Stimulated activated CD8-positive, alpha-beta memory T cell treated with anti-CD3 and anti-CD28 coated beads, Interleukin-7, amount 100 ng/mL, for 4 hours (primary cell): ENCODE measurements around the gene MMEL1.
"Not testable (repeated sequence)": the region's sequence is repeated elsewhere in the genome, so short reads cannot be mapped to it uniquely, and the experiment has no call there.

Source experiments
- DNase-seq, 2 donors: peaks; one replicate each; pipeline ENCODE4 v3.0.0-alpha.2; 2020; ENCODE audit warnings: low read depth in 2 of 2

The MMEL1 gene

DNA sequence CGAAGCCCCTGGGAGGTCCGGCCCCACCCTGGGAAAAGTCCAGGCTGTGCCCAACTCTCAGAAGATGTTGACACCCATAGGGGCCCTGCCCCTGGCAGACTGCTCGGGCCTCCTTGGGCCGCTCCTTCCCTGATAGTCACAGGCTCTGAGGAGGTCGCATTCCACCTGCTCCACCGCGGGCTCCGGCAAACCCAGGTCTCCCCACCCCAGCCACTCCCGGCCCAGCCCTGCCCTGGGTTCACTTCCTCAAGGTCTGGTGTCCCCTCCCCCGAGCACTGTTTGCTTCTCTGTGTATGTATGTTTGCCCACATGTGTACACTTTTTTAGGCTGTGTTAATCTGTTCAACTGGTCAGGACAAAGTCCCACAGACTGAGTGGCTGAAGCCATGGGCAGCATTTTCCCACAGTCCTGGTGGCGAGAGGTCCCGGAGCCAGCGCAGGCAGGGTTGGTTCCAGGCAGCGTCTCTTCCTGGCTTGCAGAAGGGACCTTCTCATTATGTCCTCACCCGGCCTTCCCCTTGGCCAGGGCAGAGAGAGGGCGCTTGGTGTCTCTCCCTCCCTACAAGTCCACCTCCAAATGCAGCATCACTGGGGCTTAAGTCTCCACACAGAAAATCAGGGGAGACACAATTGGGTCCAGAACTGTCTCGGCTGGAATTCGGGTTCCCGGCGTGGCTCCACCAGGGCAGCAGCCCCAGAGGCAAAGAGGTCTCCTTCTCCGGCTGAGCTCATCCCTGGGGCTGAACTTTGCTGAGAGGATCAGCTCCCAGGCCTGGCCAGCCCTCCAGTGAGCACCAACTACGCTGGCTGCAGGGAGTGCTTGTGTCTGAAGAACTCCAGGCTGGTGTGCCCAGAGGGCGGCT is 56.8 kb downstream of the MMEL1 start:
- no peak for DNase-seq

DNA sequence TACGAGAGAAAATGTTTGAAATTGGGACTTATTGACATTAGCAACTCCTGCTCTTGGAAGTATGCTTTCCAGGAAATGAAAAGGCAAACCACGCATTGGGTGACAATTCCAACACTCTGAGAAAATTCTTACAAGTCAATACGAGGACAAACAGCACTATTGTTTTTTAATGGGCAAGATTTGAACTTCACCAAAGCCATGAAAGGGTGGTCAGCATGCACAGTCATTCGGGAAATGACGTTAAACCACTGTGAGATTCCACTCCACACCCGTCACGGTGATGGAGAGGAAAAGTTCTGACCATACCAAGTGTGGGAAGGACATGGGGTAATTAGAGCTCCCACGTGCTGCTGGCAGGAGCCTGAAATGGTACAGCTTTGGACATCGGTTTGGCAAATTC is 58.5 kb downstream of the MMEL1 start:
- DNase-seq, result no peak

DNA sequence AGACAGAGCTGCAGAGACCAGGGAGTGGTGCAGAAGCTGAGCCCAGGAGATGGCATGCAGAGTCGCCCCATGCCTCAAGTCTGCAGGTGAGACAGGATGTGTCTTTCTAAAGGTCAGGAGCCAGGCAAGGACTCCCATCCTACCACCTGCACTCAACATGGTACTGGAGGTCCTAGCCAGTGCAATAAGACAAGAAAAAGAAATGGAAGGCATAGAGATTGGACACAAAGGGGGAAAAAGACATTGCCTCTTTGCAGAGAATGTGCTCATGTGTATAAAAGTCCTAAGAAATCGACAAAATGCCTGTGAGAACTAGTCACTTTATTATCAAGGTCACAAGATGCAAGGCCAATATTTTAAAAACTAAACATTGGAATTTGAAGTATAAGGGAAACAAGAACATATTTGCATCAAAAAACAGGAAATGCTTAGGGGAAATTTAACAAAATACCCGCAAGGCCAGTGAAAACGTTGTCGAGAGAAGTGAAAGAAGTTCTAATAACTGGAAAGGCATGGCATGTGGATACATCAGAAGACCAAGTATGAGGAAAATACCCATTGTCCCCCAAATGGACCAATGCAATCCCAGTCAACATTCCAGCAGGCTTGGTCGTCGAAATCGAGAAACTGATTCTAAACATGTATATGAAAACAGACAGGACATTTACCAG is 59.4 kb downstream of the MMEL1 start:
- DNase-seq, result no peak

DNA sequence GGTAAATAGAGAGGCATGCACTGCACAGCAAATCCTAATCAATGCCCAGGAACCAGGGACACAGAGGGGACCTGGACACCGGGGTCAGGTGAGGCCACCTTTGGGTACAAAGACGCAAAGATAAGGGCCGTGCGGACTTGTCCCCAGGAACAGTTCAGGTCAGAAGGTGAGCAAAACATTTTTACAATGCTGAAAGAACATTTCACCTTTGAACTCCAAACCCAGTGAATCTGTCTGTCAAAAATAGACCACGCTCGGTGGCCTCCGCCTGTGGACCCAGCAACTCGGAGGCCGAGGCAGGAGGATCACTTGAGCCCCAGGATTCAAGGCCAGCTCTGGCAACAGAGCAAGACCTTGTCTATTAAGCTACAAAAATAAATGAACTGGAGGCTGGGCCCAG is 61.5 kb downstream of the MMEL1 start:
- no peak for DNase-seq

DNA sequence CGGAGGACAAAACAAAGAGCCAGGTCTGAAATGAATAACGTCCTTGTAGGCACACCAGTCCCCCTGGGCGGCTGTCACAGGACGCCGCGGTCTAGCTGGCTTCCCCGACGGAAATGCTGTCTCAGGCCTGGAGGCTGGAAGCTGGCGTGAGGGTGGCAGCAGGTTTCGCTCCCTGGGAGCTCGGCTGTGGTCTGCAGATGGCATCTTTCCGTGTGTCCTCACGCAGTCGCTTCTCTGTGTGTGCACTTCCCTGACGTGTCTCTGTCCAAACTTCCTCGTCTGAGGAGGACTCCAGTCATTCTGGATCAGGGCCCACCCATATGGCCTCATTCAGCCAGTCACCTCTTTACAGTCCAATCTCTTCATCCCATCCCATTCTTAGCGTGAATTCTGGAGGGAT is 62.5 kb downstream of the MMEL1 start:
- DNase-seq, result no peak

DNA sequence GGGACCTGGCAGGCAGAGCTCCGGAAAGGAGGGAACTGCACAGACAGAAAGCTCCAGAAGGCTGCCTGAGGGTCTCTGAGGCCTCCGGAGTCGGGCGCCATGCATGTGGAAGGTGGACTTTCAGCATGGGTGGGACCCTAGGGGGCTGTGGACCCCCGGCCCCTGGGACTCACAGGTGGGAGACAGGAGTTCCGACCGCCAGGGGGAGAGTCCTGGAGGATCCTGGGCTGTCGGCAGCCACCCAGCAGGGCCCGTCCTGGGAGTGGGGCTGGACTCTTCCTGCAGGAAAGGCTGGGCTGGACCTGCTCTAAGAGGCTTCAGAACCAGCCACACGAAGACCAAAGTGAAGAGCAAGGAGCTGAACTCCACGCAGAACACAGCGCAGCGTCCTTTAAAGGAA is 63.1 kb downstream of the MMEL1 start:
- DNase-seq, result not testable (repeated sequence)

DNA sequence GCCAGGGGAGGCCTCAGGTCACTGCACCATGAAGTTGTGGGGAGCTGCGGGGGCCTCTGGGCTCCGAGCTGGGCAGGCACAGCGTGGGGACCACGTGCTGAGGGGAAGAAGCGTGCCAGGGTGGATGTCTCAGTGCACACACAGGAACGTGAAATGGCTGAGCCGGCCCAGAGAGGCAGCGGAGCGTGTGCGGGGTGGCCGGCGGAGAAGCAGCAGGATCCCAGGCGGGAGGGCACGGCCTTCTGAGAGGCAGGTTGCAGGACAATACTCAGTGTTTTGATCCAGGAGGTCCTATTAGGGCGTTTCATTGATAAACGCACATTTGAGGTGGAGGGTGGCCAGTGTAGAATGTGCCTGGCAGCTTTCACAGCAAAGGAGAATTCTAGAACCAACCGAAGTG is 63.8 kb downstream of the MMEL1 start:
- no peak for DNase-seq

DNA sequence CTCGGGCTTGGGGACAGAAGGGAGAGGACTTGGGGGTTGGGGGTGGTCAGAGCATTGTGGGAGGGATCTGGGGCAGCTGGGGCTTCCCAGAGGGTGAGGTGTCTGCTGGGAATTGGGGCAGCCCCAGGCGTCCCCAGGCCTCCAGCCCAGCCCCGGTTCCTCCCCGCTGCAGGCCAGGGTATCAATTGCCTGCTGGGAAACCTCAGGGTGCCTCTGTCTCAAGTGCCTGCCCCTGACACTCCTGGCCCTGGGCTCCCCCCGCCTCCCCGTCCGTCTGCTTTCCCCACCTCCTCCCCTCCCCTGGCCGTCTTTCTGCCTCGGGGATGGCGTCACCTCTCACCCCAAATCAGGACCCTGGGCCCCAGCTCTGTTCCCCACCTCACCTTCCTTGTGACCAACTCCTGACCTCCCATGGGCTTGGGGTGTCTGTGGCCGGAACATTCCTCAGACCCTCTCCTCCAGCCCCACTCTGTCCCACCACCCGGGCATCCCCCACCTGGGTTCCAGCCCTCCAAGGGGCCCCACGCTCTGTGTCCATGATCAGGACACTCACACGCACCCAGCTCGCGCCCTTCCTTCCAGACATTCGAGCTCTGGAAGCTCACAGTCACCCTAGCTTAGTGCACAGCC is 64.5 kb downstream of the MMEL1 start:
- DNase-seq, result not testable (repeated sequence)

DNA sequence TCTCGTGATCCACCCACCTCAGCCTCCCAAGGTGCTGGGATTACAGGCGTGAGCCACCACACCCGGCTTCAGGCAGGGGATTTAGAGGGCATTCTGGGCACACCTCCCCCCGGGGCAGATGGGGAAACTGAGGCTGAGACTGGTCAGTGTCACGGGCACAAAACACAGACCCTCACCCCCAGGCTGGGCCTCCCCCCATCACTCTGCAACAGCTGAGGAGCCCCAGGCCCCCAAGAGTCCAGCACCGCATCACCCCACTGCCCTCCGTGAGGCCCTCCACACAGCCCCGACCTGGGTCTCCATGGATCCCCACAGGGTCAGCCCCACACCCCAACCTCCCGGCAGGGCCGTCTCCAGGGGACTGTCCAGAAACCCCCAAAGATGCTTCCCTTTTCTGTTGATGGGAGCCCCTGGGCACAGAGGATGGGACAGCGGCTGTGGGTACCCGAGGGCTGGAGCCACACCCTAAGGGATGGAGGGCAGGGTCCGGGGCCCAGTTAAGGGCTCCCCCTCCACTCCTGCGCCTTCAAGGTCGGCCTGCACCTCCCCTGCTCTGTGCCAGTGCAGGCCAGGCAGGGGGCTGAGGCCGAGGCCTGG is 65.6 kb downstream of the MMEL1 start:
- DNase-seq, result no peak

DNA sequence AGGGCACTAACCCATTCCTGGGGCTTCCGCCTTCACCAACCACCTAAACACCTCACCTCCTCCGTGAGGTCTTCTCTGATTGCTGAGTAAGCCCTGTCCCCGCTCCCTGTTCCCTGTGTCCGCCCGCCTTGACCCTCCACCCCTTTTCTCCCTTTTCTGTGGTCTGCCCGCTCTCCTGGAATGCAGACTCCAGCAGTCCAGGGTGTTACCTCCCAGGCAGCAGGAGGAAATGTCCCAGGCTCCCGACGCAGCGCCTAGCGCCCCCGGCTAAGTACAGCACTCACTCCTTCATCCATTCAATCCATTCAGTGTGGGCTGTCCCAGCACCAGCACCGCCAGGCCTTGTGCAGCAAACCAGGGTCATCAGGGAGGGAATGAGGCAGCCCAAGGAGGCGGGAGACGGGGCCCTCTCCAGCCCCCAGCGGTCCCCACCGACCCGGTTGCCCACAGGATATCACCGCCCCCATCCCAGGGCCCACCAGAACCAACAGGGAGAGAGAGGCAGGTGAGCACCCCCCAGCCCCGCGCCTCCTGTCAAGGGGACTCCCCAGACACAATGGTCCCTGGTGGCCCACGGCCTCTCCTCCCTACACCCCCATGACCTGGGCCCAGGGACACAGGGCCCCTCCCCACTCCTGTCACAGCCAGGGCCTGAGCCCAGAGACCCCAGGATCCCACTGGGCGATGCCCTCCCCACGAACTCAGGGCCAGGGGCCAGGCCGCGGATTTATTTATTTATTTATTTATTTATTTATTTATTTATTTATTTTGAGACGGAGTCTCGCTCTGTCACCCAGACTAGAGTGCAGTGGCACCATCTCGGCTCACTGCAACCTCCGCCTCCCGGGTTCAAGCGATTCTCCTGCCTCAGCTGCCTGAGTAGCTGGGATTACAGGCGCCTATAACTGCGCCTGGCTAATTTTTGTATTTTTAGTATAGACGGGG is 66.4 kb downstream of the MMEL1 start:
- no peak for DNase-seq

DNA sequence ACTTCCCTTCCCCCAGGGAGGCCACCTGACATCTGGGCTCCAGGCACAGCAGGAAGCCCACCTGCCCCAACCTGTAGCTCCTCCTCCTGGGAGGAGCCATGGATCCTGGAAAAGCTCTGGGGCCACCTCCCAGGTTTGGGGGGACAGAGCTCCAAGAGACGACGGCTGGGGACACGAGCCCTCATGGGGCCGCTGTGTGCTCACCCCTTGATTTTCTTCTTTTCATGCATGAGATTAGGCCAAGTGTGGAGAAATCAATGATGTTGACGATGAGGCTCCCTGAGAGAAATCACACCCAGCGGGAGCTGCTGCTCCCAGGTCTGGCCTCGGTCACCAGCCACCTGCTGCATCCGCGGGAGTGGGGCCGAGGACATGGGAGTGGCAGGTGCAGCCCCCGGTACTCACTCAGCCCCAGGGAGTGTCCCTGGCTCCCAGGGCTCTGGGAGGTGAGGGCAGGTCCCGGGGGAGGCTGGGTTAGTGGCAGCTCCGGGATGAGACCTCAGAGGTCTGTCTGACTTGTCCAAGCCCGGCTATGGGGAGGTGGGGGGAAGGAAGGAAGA is 67.9 kb downstream of the MMEL1 start:
- DNase-seq, result no peak

DNA sequence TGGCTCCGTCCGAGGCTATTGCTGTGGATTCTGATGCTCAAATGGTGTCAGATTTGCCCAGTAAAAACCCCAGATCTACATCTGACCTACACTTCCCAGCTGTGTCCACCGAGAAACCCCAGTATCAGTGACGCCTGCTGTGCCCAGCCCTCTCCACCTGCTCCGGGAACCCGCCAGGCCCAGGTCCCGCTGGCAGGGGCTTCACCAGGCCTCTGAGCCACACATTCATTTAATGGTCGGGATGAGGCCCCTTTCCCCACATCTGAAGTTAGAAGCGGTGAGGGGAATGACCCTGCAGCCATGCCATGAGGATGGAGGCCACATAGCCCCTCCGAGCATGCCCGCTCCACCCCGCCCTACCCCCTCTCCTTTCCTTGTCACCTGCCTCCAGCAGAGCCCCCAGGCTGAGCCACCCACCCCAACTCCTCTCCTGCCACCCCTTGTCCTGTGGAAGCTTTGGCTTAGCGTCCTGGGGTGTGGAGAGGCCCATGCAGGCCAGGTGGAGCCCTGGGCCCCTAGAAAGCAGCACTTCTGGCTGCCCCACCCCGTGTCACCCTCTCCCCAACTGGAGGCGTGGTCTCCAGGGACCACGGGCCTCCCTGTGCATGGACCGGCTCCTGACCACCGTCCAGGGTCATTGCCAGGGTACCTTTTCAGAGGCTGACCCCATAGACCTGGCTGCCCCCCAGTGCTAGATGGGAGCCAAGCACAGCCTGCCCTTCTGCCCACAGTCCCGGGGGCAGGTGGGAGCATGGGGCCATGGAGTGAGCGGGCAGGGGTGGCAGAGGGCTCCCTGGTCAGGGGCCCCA is 68.6 kb downstream of the MMEL1 start:
- DNase-seq, result no peak

DNA sequence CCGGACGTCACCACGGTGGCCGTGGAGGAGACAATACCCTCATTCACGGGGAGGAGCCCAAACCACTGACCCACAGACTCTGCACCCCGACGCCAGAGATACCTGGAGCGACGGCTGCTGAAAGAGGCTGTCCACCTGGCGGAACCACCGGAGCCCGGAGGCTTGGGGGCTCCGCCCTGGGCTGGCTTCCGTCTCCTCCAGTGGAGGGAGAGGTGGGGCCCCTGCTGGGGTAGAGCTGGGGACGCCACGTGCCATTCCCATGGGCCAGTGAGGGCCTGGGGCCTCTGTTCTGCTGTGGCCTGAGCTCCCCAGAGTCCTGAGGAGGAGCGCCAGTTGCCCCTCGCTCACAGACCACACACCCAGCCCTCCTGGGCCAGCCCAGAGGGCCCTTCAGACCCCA is 69.6 kb downstream of the MMEL1 start:
- no peak for DNase-seq

DNA sequence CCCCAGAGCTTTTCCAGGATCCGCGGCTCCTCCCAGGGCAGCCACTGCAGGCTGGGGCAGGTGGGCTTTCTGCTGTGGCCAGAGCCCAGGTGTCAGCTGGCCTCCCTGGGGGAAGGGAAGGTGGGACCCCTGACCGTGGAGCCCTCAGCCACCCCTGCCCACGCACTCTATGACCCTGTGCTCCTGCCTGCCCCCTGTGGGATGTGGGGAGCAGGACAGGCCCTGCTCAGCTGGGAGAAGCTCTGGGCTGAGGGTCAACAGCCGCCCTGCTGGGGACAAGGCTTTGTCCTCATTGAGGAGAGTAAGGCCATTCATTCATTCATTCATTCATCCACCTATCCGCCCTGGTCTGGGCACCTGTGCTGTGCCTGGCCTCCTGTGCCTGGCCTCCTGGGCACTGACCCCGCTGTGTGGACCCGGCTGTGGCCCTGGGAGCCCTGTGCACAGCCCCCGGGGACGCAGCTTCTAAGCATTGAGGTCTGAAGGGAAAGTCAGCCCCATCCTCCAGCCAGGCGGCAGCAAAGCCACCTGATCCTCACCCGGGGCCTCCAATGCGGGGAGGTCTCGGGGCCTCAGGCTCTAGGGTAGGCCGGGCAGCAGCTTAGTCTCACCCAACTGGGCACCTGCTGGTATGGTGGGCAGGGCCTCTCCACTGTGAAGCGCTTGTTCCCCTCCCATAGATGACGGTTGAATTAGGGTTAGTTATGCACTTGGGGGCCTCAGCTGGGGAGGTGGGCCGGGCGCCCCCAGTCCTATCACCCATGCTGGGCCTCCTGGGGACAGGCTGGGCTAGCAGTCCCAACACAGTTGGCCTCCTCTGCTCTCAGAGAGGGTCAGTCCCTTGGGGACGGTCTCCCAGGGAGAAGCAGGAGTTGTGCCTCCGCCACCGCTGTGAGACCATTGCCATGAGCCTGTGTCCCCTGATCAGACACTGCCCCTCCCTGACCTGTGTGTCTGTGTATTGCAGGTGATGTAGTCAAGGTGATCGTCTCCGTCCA is 70.6 kb downstream of the MMEL1 start:
- DNase-seq, result no peak

DNA sequence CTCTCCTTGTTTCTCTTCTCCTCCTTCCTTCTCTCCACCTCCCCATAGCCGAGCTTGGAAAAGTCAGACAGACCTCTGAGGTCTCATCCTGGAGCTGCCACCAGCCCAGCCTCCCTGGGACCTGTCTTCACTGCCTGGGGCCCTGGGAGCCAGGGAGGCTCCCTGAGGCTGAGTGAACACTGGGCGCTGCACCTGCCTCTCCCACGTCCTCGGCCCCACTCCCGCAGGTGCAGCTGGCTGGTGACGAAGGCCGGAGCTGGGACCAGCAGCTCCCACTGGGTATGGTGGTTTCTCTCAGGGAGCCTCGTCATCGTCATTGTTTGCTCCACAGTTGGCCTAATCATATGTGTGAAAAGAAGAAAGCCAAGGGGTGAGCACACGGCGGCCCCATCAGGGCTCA is 71.4 kb downstream of the MMEL1 start:
- DNase-seq, result no peak

DNA sequence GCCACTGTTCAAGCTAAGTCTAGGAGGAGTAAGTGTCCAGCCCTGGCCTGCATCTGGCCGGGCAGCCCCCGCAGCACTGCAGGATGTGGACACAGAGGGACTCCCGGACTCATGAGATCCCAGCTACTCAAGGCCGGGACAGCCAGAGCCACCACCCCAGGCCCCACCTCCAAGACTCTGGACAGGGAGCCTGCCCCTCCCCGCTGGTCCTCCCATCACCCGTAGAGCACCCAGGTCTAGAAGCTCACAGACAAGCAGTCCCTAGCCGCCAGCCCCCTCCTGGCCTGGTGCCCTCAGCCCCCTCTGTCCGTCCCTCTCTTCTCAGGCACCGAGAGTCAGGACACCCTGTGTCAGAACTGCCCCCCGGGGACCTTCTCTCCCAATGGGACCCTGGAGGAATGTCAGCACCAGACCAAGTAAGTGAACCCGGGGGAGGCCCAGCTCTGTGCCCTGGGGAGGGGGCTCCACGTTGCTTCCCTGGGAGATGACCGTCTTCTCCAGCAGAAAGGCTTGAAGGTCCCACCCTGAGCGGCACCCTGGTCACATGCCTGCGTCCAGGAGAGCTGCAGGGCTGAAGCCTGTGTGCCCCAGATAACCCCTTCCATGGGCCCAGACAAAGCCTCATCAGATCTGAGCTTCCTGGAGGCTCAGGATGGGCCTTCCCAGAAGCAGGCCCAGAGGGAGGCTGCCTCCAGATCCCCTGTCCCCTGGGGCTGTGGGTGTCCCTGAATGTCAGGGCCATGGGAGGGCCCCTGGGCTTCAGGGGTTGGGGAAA is 72.3 kb downstream of the MMEL1 start:
- no peak for DNase-seq

DNA sequence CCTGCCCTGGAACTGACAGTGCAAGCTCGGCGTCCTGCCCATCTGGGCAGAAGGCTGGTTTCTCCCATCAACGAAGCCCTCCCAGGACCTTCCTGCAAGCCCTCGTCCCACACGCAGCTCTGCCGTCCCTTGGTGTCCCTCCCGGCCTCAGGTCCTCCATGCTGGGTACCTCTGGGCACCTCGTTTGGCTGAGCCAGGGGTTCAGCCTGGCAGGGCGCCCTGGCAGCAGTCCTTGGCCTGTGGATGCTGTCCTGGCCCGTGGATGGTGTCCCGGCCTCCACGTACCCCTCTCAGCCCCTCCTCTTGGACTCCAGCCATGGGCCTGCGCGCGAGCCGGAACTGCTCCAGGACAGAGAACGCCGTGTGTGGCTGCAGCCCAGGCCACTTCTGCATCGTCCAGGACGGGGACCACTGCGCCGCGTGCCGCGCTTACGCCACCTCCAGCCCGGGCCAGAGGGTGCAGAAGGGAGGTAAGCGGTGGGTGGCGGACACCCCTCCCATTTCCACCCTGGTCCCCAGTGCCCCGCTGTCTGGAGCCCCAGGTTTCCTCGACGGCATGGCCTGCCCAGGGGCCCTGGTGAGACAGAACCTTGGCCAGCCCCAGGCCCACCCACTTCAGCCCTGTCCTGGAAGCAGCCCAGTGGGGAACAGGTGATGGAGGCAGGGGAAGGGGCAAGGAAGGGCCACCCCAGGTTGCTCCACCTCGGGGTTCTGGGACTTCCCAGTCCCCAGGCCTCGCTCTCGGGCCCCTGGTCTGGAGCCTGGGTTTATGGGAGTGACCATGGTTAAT is 73.1 kb downstream of the MMEL1 start:
- no peak for DNase-seq
